ENCODE measurements around the gene SEC14L3. TPM values are rescaled to one million over a fixed set of nuclear protein-coding genes. Genes with fewer than 3 reads are reported as not detected.

Gene SEC14L3
- total RNA-seq, 6 experiments from 2014 or later: not detected

DNA sequence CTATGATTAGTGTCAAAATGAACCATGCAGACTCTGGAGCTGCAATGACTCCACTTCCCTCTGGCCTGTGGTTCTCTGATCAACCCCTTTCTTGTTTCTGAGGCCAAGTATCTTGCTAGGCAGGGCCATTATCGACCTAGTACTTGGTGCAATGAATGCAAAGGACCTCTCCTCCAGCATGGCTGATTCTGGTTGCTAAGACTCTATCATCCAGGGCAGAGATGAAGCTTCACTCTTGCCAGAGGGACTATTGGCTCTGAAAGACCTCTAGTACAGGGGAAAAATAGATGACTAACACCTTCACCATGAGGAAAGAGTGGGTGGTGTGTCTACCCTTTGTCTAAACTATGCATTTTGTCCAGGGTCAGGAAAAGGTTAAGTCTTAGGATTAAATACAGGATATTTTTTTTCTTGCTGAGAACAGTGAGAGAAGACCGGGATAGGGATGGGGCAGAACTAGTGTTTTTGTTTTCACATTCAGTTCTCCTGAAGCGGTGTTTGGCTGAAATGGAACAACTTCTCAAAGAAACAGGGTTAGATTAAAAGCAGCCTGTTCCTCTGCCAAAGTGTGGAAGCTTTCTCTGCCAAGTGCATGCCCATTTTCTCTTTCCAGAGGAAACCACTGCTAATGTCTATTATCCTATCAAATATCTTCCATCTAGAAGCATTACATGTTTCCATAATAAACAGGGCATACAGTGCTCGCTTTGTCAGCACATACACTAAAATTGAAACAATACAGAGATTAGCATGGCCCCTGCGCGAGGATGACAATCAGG is 51.3 kb downstream of the SEC14L3 start:
- Mint-ChIP-seq H3K4me1 (ENCODE audit: low read depth) (peaks cover 68% of the 10 kb centered on the region), H3K27me3 (ENCODE audit: insufficient read depth) (peaks cover 3% of the 10 kb centered on the region), H3K36me3 (ENCODE audit: low read depth) (peaks cover 27% of the 10 kb centered on the region), H3K4me3 (peak overlapping the region; percentile 57), H3K27ac (peak overlapping the region; percentile 94), H3K9me3 (no peaks in the 10 kb centered on the region)
- DNase-seq: peak; percentile 79
- TF ChIP-seq, protein P1, sequence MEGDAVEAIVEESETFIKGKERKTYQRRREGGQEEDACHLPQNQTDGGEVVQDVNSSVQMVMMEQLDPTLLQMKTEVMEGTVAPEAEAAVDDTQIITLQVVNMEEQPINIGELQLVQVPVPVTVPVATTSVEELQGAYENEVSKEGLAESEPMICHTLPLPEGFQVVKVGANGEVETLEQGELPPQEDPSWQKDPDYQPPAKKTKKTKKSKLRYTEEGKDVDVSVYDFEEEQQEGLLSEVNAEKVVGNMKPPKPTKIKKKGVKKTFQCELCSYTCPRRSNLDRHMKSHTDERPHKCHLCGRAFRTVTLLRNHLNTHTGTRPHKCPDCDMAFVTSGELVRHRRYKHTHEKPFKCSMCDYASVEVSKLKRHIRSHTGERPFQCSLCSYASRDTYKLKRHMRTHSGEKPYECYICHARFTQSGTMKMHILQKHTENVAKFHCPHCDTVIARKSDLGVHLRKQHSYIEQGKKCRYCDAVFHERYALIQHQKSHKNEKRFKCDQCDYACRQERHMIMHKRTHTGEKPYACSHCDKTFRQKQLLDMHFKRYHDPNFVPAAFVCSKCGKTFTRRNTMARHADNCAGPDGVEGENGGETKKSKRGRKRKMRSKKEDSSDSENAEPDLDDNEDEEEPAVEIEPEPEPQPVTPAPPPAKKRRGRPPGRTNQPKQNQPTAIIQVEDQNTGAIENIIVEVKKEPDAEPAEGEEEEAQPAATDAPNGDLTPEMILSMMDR (IDR thresholded peaks at IDR 0.05): no peak

DNA sequence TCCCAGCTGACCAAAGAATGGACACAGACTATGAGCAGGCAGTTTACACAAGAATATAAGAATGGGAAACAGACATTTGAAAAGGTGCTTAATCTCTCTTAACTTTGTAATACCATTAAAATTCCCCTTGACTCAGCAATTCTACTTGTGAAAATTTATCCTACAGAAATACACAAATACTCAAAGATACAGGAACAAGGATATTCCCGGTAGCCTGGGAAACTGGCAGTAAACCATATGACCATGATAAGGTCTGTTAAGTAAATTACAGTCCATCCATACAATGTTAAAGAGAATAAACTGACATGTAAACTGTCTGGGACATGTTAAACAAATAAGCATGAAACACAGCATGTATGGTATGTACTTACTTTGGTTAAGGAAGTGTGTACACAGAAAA is 55.0 kb downstream of the SEC14L3 start:
- TF ChIP-seq, protein P1 (IDR thresholded peaks at IDR 0.05): no peak
- Mint-ChIP-seq H3K27me3 (ENCODE audit: insufficient read depth) (peaks cover under 1% of the 10 kb centered on the region), H3K4me3 (no peak overlapping the region), H3K9me3 (no peaks in the 10 kb centered on the region), H3K27ac (peak overlapping the region; percentile 80), H3K36me3 (ENCODE audit: low read depth) (peaks cover 44% of the 10 kb centered on the region), H3K4me1 (ENCODE audit: low read depth) (peaks cover 70% of the 10 kb centered on the region)
- no peak for DNase-seq

DNA sequence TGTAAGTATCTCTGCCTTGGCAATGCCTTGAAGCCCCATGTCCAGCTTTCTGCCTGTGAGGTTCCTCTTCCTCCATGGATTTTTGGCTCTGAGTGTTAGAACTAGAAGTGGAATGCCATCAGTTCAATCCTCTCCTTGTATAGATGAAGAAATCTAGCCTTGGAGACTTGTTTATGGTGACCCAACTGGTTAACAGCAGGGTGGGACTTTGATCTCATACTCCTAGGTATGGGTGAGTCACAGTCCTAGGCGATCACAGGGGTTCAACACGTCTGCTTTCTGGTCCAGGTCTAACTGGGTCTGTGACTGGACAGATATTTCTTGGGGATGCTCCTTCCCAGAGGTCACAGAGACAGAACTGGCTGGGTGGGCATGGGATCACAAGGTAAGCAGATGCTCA is 55.4 kb downstream of the SEC14L3 start:
- Mint-ChIP-seq H3K27ac (peak overlapping the region; percentile 80), H3K27me3 (ENCODE audit: insufficient read depth) (no peaks in the 10 kb centered on the region; the same call in 1 of the 2 replicates), H3K9me3 (no peaks in the 10 kb centered on the region), H3K4me3 (no peak overlapping the region; the same call in 1 of the 2 replicates), H3K4me1 (ENCODE audit: low read depth) (peaks cover 69% of the 10 kb centered on the region), H3K36me3 (ENCODE audit: low read depth) (peaks cover 47% of the 10 kb centered on the region)
- TF ChIP-seq, protein P1 (IDR thresholded peaks at IDR 0.05): no peak
- DNase-seq: no peak

DNA sequence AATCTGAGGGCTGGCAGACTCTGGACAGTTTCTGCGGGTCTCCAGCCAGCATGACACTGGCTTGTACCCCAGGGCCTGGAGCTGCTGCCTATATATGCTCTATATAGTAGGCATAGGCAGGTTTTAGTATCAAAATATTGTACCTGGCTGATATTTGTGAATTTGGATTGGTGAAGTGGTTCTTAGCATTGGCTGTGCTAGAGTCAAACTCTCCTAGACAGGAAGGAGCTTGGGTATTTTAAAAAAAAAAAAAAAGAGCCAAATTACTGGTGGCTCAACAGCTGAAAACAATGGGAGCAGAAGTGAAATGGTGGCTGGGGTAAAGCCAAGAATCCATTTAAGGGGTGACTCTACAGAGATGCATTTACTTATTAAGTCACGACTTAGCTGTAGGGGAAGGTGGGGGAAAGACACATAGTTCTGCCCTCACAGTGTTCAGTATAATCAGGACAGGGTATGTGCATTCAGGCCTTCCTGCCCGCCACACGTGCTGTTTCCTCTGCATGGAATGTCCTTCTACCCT is 57.2 kb downstream of the SEC14L3 start:
- Mint-ChIP-seq H3K9me3 (no peaks in the 10 kb centered on the region), H3K4me3 (no peak overlapping the region), H3K4me1 (ENCODE audit: low read depth) (peaks cover 52% of the 10 kb centered on the region), H3K36me3 (ENCODE audit: low read depth) (peaks cover 47% of the 10 kb centered on the region), H3K27ac (peak overlapping the region; percentile 74), H3K27me3 (ENCODE audit: insufficient read depth) (no peaks in the 10 kb centered on the region; the same call in 1 of the 2 replicates)
- DNase-seq: peak; percentile 35
- TF ChIP-seq, protein P1 (IDR thresholded peaks at IDR 0.05): no peak

DNA sequence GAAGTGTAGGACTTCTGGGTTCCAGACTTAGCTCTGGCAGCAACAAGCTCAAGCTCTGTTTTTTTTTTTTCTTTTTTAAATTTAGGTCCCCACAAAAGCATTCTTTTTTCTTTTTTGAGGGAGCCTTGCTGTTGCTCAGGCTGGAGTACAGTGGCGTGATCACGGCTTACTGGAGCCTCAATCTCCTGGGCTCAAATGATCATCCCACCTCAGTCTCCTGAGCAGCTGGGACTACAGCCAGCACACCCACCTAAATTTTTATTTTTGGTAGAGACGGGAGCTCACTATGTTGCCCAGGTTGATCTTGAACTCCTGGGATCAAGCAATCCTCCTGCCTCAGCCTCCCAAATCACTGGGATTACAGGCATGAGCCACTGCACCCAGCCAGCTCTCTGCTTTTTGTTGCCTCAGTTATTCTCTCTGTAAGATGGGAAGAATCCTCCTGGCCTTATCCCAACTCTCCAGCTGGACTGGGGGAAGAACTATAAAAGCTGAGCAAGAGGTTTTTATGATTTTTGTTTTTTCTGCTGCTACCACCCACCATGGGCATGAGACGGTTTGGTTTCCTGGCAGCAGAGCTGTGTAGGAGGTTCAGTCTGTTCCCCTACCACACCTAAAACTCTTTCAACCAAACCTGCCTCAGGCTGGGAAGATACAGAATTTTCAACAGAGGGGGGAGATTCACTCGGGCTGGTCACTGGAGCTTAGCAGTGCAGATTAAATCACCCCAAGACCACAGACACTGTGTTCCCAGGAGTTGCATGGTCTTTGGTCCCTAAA is 57.9 kb downstream of the SEC14L3 start:
- TF ChIP-seq, protein P1 (IDR thresholded peaks at IDR 0.05): no peak
- DNase-seq: no peak
- Mint-ChIP-seq H3K27me3 (ENCODE audit: insufficient read depth) (no peaks in the 10 kb centered on the region; the same call in 1 of the 2 replicates), H3K36me3 (ENCODE audit: low read depth) (peaks cover 48% of the 10 kb centered on the region), H3K4me3 (no peak overlapping the region), H3K9me3 (no peaks in the 10 kb centered on the region), H3K27ac (peak overlapping the region; percentile 74), H3K4me1 (ENCODE audit: low read depth) (peaks cover 53% of the 10 kb centered on the region)
